Ovary (tissue), 9 donors: Measurements from ENCODE around the gene ERICH4. TPM values are rescaled to one million over a fixed set of nuclear protein-coding genes. Genes with fewer than 3 reads are reported as not detected.

Experiments
- DNase-seq, 5 donors: peaks; one replicate each; pipeline ENCODE4 v3.0.0-alpha.2; 2019 to 2020
- H3K27ac ChIP-seq, 2 donors: fragments of 200-600 bp; one replicate each; pipeline versions ENCODE4 v1.5.1 to v1.8.0; 2019 to 2022
- H3K27me3 ChIP-seq: fragments of 200-600 bp; one replicate; pipeline ENCODE4 v1.8.0; 2022
- H3K36me3 ChIP-seq: fragments of 200-600 bp; sonication (generic); one replicate; pipeline ENCODE4 v1.5.1; 2019
- H3K4me1 ChIP-seq: one replicate; pipeline ENCODE4 v1.8.1; 2013; ENCODE audit warnings: mild to moderate bottlenecking, moderate library complexity; ENCODE audit not compliant: insufficient read depth
- H3K4me3 ChIP-seq: fragments of 200-600 bp; sonication (generic); one replicate; pipeline ENCODE4 v1.5.1; 2017
- H3K9me3 ChIP-seq, 2 donors: fragments of 200-600 bp in 1 of 2; sonication (generic) in 1 of 2; one replicate each; pipeline versions ENCODE4 v1.5.1 to v1.8.1; 2013 to 2019; ENCODE audit warnings: mild to moderate bottlenecking in 1 of 2, moderate library complexity in 1 of 2
- CTCF ChIP-seq, 3 donors: fragments of 450-650 bp in 2 of 3; fragments of 200-600 bp in 1 of 3; IDR thresholded peaks; one replicate each; pipeline versions ENCODE4 v1.5.1 to v1.8.0; 2016 to 2022; ENCODE audit warnings: antibody characterized with exemption in 3 of 3, mild to moderate bottlenecking in 1 of 3
- EP300 ChIP-seq: sonication (generic); formaldehyde crosslinking; IDR thresholded peaks from one replicate; pipeline ENCODE4 v1.6.1; 2017; ENCODE audit warnings: antibody characterized with exemption
- POLR2A ChIP-seq: fragments of 450-650 bp; IDR thresholded peaks from one replicate; pipeline ENCODE4 v1.6.1; 2017; ENCODE audit warnings: antibody characterized with exemption, mild to moderate bottlenecking, moderate library complexity
- WGBS, 3 donors: extraction: QIAGEN DNeasy Blood & Tissue Kit in 1 of 3; methylation state at CpG; one replicate each; pipeline versions ENCODE4 v1.1.5 to v1.1.7; 2013 to 2017; 5-methylcytosine and 5-hydroxymethylcytosine counted together
- intact Hi-C, 4 donors: fragments of 100-400 bp; cut with DNase I; formaldehyde crosslinking; loops; one replicate each; pipeline versions ENCODE4 v1.11.0 to v1.15.1; 2022 to 2023
- polyA plus RNA-seq, 2 donors: library from polyadenylated mRNA; stranded (reverse); fragments of 200-250 nt in 1 of 2; fragments of 350-450 nt in 1 of 2; fragmentation: Illumina TruSeq in 1 of 2; extraction: RNeasy Lipid Tissue Mini Kit (QIAGEN cat#74804) in 1 of 2; gene quantifications; one replicate each; pipeline ENCODE4 v1.2.3, GENCODE V29; 2013 to 2014
- total RNA-seq, 7 donors: library from RNA; depleted of rRNA in 2 of 7; stranded (reverse); fragments of >200 nt in 2 of 7; fragmentation: NEBNext Ultra II Directional in 3 of 7; extraction: Animal tissue kit (Norgen Biotek cat#: 25700) in 3 of 7; gene quantifications; one replicate each; pipeline versions ENCODE4 v1.1.0 to v1.2.4, GENCODE V29; 2016 to 2023
- donor health status: DM: no; HTN: no; CAD: no; lungs with moderate emphysema.
- donor health status: DM: no; HTN: no; CAD: no.
- donor health status: Bipolar disorder and iron deficiency.
- donor health status: DM: yes; HTN: yes; CAD: no.
- donor health status: DM: no; HTN: no; CAD: no.
- donor health status: DM: yes; HTN: yes; CAD: no.

Gene ERICH4
- total and polyA plus RNA-seq, 9 donors, result not detected

- WGBS, 3 donors, result 62 to 69% (median 66%) methylated on average over 4 of the region's 4 CpGs
- Histone ChIP-seq H3K27me3 (no peaks in the 10 kb centered on the region), H3K4me1 (no peaks in the 10 kb centered on the region), H3K9me3 (no peaks in the 10 kb centered on the region), H3K4me3 (no peak overlapping the region), H3K27ac (no peak overlapping the region), H3K36me3 (no peaks in the 10 kb centered on the region)
- TF ChIP-seq POLR2A (no peak), CTCF (IDR thresholded peaks at IDR 0.05) (no peak), EP300 (no peak)
- intact Hi-C loops, result no loop called here
- no peak for DNase-seq
Observed at GRCh38 chr19:41409288-41409687, 33.7 kb upstream of the ERICH4 start.

- Histone ChIP-seq H3K27ac (no peak overlapping the region), H3K36me3 (no peaks in the 10 kb centered on the region), H3K4me1 (no peaks in the 10 kb centered on the region), H3K9me3 (no peaks in the 10 kb centered on the region), H3K27me3 (no peaks in the 10 kb centered on the region), H3K4me3 (no peak overlapping the region)
- TF ChIP-seq POLR2A (no peak), CTCF (IDR thresholded peaks at IDR 0.05) (no peak), EP300 (no peak)
- DNase-seq, result no peak
- 74 to 85% (median 80%) methylated on average over 23 of the region's 23 CpGs for WGBS, 3 donors
- intact Hi-C loops, result no loop called here
Observed at GRCh38 chr19:41410336-41411054, 32.5 kb upstream of the ERICH4 start.

GRCh38 chr19:41411100-41411967 lies 31.6 kb upstream of the ERICH4 start:
- 67 to 77% (median 71%) methylated on average over 9 of the region's 9 CpGs for WGBS, 3 donors
- Histone ChIP-seq H3K36me3 (no peaks in the 10 kb centered on the region), H3K27me3 (no peaks in the 10 kb centered on the region), H3K27ac (no peak overlapping the region), H3K4me1 (no peaks in the 10 kb centered on the region), H3K4me3 (no peak overlapping the region), H3K9me3 (no peaks in the 10 kb centered on the region)
- no peak for TF ChIP-seq POLR2A
- TF ChIP-seq EP300, result no peak
- TF ChIP-seq CTCF (IDR thresholded peaks at IDR 0.05), result no peak
- DNase-seq, result no peak
- intact Hi-C loops, result no loop called here

- intact Hi-C loops, result no loop called here
- Histone ChIP-seq H3K36me3 (no peaks in the 10 kb centered on the region), H3K4me1 (no peaks in the 10 kb centered on the region), H3K4me3 (no peak overlapping the region), H3K27me3 (no peaks in the 10 kb centered on the region), H3K27ac (no peak overlapping the region), H3K9me3 (no peaks in the 10 kb centered on the region)
- TF ChIP-seq CTCF (IDR thresholded peaks at IDR 0.05) (no peak), EP300 (no peak)
- no peak for DNase-seq
- 76 to 91% (median 77%) methylated on average over 11 of the region's 11 CpGs for WGBS, 3 donors
Observed at GRCh38 chr19:41411968-41412265, 31.0 kb upstream of the ERICH4 start.
